Gastrocnemius medialis (tissue), 4 donors: ENCODE data around the gene NUDT14. TPM values are rescaled to one million over a fixed set of nuclear protein-coding genes. Genes with fewer than 3 reads are reported as not detected.

Experiments used
- ATAC-seq, 2 donors: fragments of 150-250 bp; one replicate each; pipeline ENCODE4 v1.9.1; 2016
- DNase-seq, 2 donors: peaks; one replicate each; pipeline ENCODE4 v3.0.0-alpha.2; 2019
- H3K27ac ChIP-seq, 4 donors: fragments of 200-600 bp; sonication (generic); 1 replicate in 1 of 4; 2 replicates in 3 of 4; pipeline ENCODE4 v1.5.1; 2016 to 2018; ENCODE audit warnings: mild to moderate bottlenecking in 2 of 4, moderate library complexity in 1 of 4
- H3K27me3 ChIP-seq, 3 donors: fragments of 200-600 bp; sonication (generic) in 2 of 3; 1 replicate in 1 of 3; 2 replicates in 2 of 3; pipeline versions ENCODE4 v1.5.1 to v1.6.0; 2016 to 2019; ENCODE audit warnings: mild to moderate bottlenecking in 1 of 3, moderate library complexity in 1 of 3
- H3K36me3 ChIP-seq, 2 donors: fragments of 200-600 bp; sonication (generic) in 1 of 2; one replicate each; pipeline ENCODE4 v1.5.1; 2017 to 2018
- H3K4me1 ChIP-seq, 2 donors: fragments of 200-600 bp; sonication (generic) in 1 of 2; one replicate each; pipeline ENCODE4 v1.5.1; 2016 to 2017; ENCODE audit warnings: mild to moderate bottlenecking in 2 of 2
- H3K4me3 ChIP-seq, 4 donors: fragments of 200-600 bp; sonication (generic) in 3 of 4; 1 replicate in 1 of 4; 2 replicates in 3 of 4; pipeline ENCODE4 v1.5.1; 2016 to 2019; ENCODE audit warnings: mild to moderate bottlenecking in 2 of 4
- H3K9me3 ChIP-seq, 3 donors: fragments of 200-600 bp; sonication (generic) in 2 of 3; 1 replicate in 1 of 3; 2 replicates in 2 of 3; pipeline ENCODE4 v1.5.1; 2016 to 2019
- CTCF ChIP-seq, 5 experiments: fragments of 450-650 bp in 3 of 5; fragments of 200-600 bp in 2 of 5; sonication (generic) in 2 of 5; IDR thresholded peaks in 4 of 5; conservative IDR thresholded peaks in 1 of 5; 1 replicate in 4 of 5; 2 replicates in 1 of 5; pipeline ENCODE4 v1.5.1; 2016 to 2019; ENCODE audit warnings: antibody characterized with exemption in 5 of 5, mild to moderate bottlenecking in 3 of 5, moderate library complexity in 3 of 5
- POLR2A ChIP-seq, 2 donors: fragments of 450-650 bp; IDR thresholded peaks; one replicate each; pipeline ENCODE4 v1.6.1; 2017; ENCODE audit warnings: antibody characterized with exemption in 2 of 2, mild to moderate bottlenecking in 2 of 2, moderate library complexity in 2 of 2
- in situ Hi-C, 4 donors: fragments of 200-750 bp; cut with MboI; loops; one replicate each; pipeline versions ENCODE4 v1.15.0 to v1.8.0; 2017; ENCODE audit warnings: low sequenced_read_pairs in 4 of 4
- intact Hi-C: fragments of 100-400 bp; cut with DNase I; formaldehyde crosslinking; loops from one replicate; pipeline ENCODE4 v1.15.1; 2023; ENCODE audit warnings: low total_unique reads
- total RNA-seq, 4 donors: library from RNA; depleted of rRNA; stranded (reverse); fragments of >200 nt; gene quantifications; one replicate each; pipeline versions ENCODE4 v1.1.0 to v1.2.3, GENCODE V29; 2016

Gene NUDT14
- total RNA-seq, 4 donors from 2014 or later = 11.0 to 25.5 (median 16.4) TPM

- intact Hi-C loops = no loop called here
Observed at GRCh38 chr14:105218611-105219010, 37.5 kb upstream of the NUDT14 start.

DNA sequence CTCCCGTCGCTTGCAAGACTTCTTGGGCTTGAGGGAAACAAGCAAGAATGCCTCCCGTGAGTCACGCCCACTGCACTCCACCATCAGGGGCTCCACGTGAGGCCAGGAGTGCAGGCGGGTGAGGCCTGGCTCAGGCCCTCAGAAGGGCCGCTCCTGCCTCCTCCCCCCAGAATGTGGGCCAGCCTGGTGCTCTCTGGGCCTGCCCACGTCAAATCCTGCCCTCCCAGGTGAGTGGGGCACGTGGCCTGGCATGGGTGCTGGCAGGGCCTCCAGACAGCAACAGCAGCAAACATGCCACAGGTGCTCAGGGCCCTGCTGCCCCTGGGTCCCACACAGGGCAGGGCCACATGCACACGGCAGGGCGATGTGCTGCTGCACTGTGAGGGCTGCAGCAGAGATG lies 36.7 kb upstream of the NUDT14 start:
- Histone ChIP-seq H3K27me3 (no peaks in the 10 kb centered on the region), H3K9me3 (no peaks in the 10 kb centered on the region), H3K27ac (no peak overlapping the region), H3K4me1 (peaks cover 0 to 7% of the 10 kb centered on the region in 2 donors), H3K4me3 (no peak overlapping the region), H3K36me3 (peaks cover 0 to 31% of the 10 kb centered on the region in 2 donors)
- no peak for DNase-seq
- in situ Hi-C loops (loop anchor here in 1 of 4 donors (25.0 kb wide), 1 partner anchor 120 kb away; no protein-coding TSS in a partner anchor), intact Hi-C loops (no loop called here)
- no peak for ATAC-seq
- TF ChIP-seq POLR2A (IDR thresholded peaks at IDR 0.05) (no peak), CTCF (IDR thresholded peaks at IDR 0.05 in 4 of 5, conservative IDR thresholded peaks at IDR 0.05 in 1 of 5) (no peak)

More at GRCh38 chr14:105218611-105219010, 37.5 kb upstream of the NUDT14 start:
- Histone ChIP-seq H3K4me3 (no peak overlapping the region), H3K27ac (no peak overlapping the region), H3K4me1 (peaks cover 0 to 4% of the 10 kb centered on the region in 2 donors), H3K36me3 (peaks cover 0 to 39% of the 10 kb centered on the region in 2 donors), H3K27me3 (no peaks in the 10 kb centered on the region), H3K9me3 (no peaks in the 10 kb centered on the region)
- in situ Hi-C loops = loop anchor here in 1 of 4 donors (25.0 kb wide), 1 partner anchor 119 kb away; no protein-coding TSS in a partner anchor
- TF ChIP-seq POLR2A (IDR thresholded peaks at IDR 0.05) = no peak
- TF ChIP-seq CTCF (IDR thresholded peaks at IDR 0.05 in 4 of 5, conservative IDR thresholded peaks at IDR 0.05 in 1 of 5) = no peak
- ATAC-seq (no peak), DNase-seq (no peak)

GRCh38 chr14:105216490-105217247 lies 35.6 kb upstream of the NUDT14 start:
- no peak for ATAC-seq
- no peaks in the 10 kb centered on the region for H3K9me3 ChIP-seq
- H3K36me3 ChIP-seq = peaks cover 0 to 29% of the 10 kb centered on the region in 2 donors
- intact Hi-C loops (no loop called here), in situ Hi-C loops (loop anchor here in 1 of 4 donors (25.0 kb wide), 1 partner anchor 121 kb away; no protein-coding TSS in a partner anchor)
- H3K4me1 ChIP-seq = peaks cover 0 to 7% of the 10 kb centered on the region in 2 donors
- no peak overlapping the region for H3K4me3 ChIP-seq
- H3K27me3 ChIP-seq = no peaks in the 10 kb centered on the region
- TF ChIP-seq POLR2A (IDR thresholded peaks at IDR 0.05) (no peak), CTCF (IDR thresholded peaks at IDR 0.05 in 4 of 5, conservative IDR thresholded peaks at IDR 0.05 in 1 of 5) (no peak)
- no peak for DNase-seq
- H3K27ac ChIP-seq = no peak overlapping the region

- peaks cover 0 to 24% of the 10 kb centered on the region in 2 donors for H3K36me3 ChIP-seq
- peaks cover 0 to 7% of the 10 kb centered on the region in 2 donors for H3K4me1 ChIP-seq
- no peak overlapping the region for H3K27ac ChIP-seq
- in situ Hi-C loops (loop anchor here in 1 of 4 donors (25.0 kb wide), 1 partner anchor 122 kb away; no protein-coding TSS in a partner anchor), intact Hi-C loops (no loop called here)
- no peaks in the 10 kb centered on the region for H3K9me3 ChIP-seq
- H3K4me3 ChIP-seq = no peak overlapping the region
- H3K27me3 ChIP-seq = no peaks in the 10 kb centered on the region
- ATAC-seq (no peak), DNase-seq (no peak)
- TF ChIP-seq CTCF (IDR thresholded peaks at IDR 0.05 in 4 of 5, conservative IDR thresholded peaks at IDR 0.05 in 1 of 5) (no peak), POLR2A (IDR thresholded peaks at IDR 0.05) (no peak)
Observed at GRCh38 chr14:105215602-105216001, 34.5 kb upstream of the NUDT14 start.
